HCT116 (cell line): ENCODE results near the gene DHH. TPM values are rescaled to one million over a fixed set of nuclear protein-coding genes. Genes with fewer than 3 reads are reported as not detected.
A peak's percentile ranks its signal among the peaks of the same experiment; 100 is the strongest.
"Not testable (repeated sequence)": the region's sequence is repeated elsewhere in the genome, so short reads cannot be mapped to it uniquely, and the experiment has no call there.

ENCODE experiments used
- ATAC-seq: fragments of 200-7000 bp; cut with Tn5 transposase; 2 replicates; pipeline ENCODE4 v1.9.1; 2020; ENCODE audit warnings: mild to moderate bottlenecking, moderate library complexity
- BruUV-seq: library from RNA; stranded (reverse); fragments of 400-500 nt; replicated peaks from 2 replicates; lab custom pipeline; 2021; lab: Mats Ljungman, UMichigan
- CTCF ChIA-PET: fragments of 300-600 bp; sonication (Branson Sonifier 250); formaldehyde crosslinking; loops from one replicate; lab custom pipeline; 2021; ENCODE audit warnings: antibody characterized with exemption; lab: Charles Lee
- POLR2A ChIA-PET: fragments of 300-600, 350-600 bp; sonication (Branson Sonifier 250); formaldehyde crosslinking; loops from one replicate; lab custom pipeline; 2021; ENCODE audit warnings: antibody characterized with exemption; lab: Charles Lee
- RAD21 ChIA-PET, 2 experiments: fragments of 300-600 bp; sonication (Branson Sonifier 250); formaldehyde crosslinking; loops; one replicate each; lab custom pipeline; 2023; ENCODE audit warnings: low total read pairs in 2 of 2; ENCODE audit not compliant: uncharacterized antibody in 2 of 2, unreplicated experiment in 2 of 2, low non-redundant PET in 1 of 2; lab: Charles Lee
- DNase-seq: peaks from one replicate; pipeline ENCODE4 v3.0.0-alpha.2; 2010; ENCODE audit warnings: low read depth, low spot score
- H2AFZ ChIP-seq: fragments of 200-600 bp; shearing (Covaris generic), sonication (generic); 2 replicates; pipeline ENCODE4 v1.6.1; 2017; ENCODE audit warnings: low read depth, mixed run types, mixed read lengths, antibody characterized with exemption, low read length; ENCODE audit not compliant: poor library complexity, severe bottlenecking
- H3K27ac ChIP-seq: 2 replicates; pipeline ENCODE4 v1.5.1; 2012; ENCODE audit warnings: low read depth, low read length
- H3K27me3 ChIP-seq: fragments of 200-600 bp; sonication (generic); 2 replicates; pipeline ENCODE4 v1.6.1; 2016; ENCODE audit warnings: mixed run types, low read length, mixed read lengths; ENCODE audit not compliant: insufficient read depth
- H3K36me3 ChIP-seq, 2 experiments: fragments of 200-500 bp in 1 of 2; fragments of 200-600 bp in 1 of 2; sonication (Bioruptor generic) in 1 of 2; sonication (generic) in 1 of 2; 2 replicates each; pipeline versions ENCODE4 v1.5.1 to v1.6.1; 2014 to 2016; ENCODE audit warnings: low read length in 2 of 2, inconsistent platforms in 1 of 2, mixed read lengths in 1 of 2, mixed run types in 1 of 2; ENCODE audit not compliant: insufficient read depth in 2 of 2, control insufficient read depth in 1 of 2
- H3K4me1 ChIP-seq, 2 experiments: fragments of 200-600 bp in 1 of 2; sonication (generic) in 1 of 2; 2 replicates each; pipeline versions ENCODE4 v1.5.1 to v1.6.1; 2012 to 2017; ENCODE audit warnings: low read length in 2 of 2, inconsistent platforms in 1 of 2, mild to moderate bottlenecking in 1 of 2, mixed read lengths in 1 of 2, mixed run types in 1 of 2, moderate library complexity in 1 of 2; ENCODE audit not compliant: insufficient read depth in 2 of 2, control insufficient read depth in 1 of 2
- H3K4me2 ChIP-seq: fragments of 200-600 bp; sonication (generic); 2 replicates; pipeline ENCODE4 v1.6.1; 2017; ENCODE audit warnings: mixed run types, low read length, mixed read lengths
- H3K4me3 ChIP-seq, 2 experiments: fragments of 200-600 bp in 1 of 2; sonication (generic) in 1 of 2; replicated peaks in 1 of 2; 2 replicates each; pipeline ENCODE4 v1.5.1; 2011 to 2016; ENCODE audit warnings: low read length in 2 of 2, control low read depth in 1 of 2, low read depth in 1 of 2, mild to moderate bottlenecking in 1 of 2, mixed read lengths in 1 of 2, mixed run types in 1 of 2
- H3K79me2 ChIP-seq: fragments of 200-600 bp; sonication (generic); 2 replicates; pipeline ENCODE4 v1.6.1; 2017; ENCODE audit warnings: mild to moderate bottlenecking, mixed run types, low read length, moderate library complexity, mixed read lengths; ENCODE audit not compliant: insufficient read depth
- H3K9ac ChIP-seq: fragments of 200-600 bp; sonication (generic); 2 replicates; pipeline ENCODE4 v1.6.1; 2016; ENCODE audit warnings: low read length, mixed read lengths
- H3K9me2 ChIP-seq: fragments of 200-600 bp; sonication (generic), shearing (Covaris generic); 2 replicates; pipeline ENCODE4 v1.6.1; 2017; ENCODE audit warnings: mixed run types, mild to moderate bottlenecking, moderate library complexity; ENCODE audit not compliant: insufficient read depth
- H3K9me3 ChIP-seq, 2 experiments: fragments of 200-500 bp in 1 of 2; fragments of 200-600 bp in 1 of 2; sonication (Bioruptor generic) in 1 of 2; sonication (generic) in 1 of 2; 2 replicates each; pipeline ENCODE4 v1.6.1; 2014 to 2017; ENCODE audit warnings: low read length in 2 of 2, mixed read lengths in 2 of 2, inconsistent platforms in 1 of 2, low read depth in 1 of 2, mild to moderate bottlenecking in 1 of 2, mixed run types in 1 of 2, moderate library complexity in 1 of 2; ENCODE audit not compliant: control insufficient read depth in 1 of 2, insufficient read depth in 1 of 2
- H4K20me1 ChIP-seq: fragments of 200-600 bp; sonication (generic), shearing (Covaris generic); 2 replicates; pipeline ENCODE4 v1.6.1; 2017; ENCODE audit warnings: mixed run types, mild to moderate bottlenecking, moderate library complexity; ENCODE audit not compliant: insufficient read depth
- CBX3 ChIP-seq: IDR thresholded peaks from 2 replicates; pipeline ENCODE4 v1.6.1; 2012; ENCODE audit warnings: low read depth
- ELF1 ChIP-seq: IDR thresholded peaks from 2 replicates; pipeline ENCODE4 v1.6.1; 2012; ENCODE audit warnings: low read depth, borderline replicate concordance
- JUND ChIP-seq: IDR thresholded peaks from 2 replicates; pipeline ENCODE4 v1.6.1; 2012
- SIN3A ChIP-seq: IDR thresholded peaks from 2 replicates; pipeline ENCODE4 v1.6.1; 2012; ENCODE audit warnings: low read depth
- TCF7L2 ChIP-seq: IDR thresholded peaks from 2 replicates; pipeline ENCODE4 v1.7.0; 2011; ENCODE audit warnings: borderline replicate concordance, inconsistent platforms; ENCODE audit not compliant: insufficient read depth, insufficient read length; ENCODE audit errors: extremely low read depth
- ZFX ChIP-seq: fragments of 450-650 bp; IDR thresholded peaks from 2 replicates; pipeline ENCODE4 v1.6.1; 2017
- intact Hi-C: fragments of 100-400 bp; cut with micrococcal nuclease; formaldehyde crosslinking; loops from 2 replicates; pipeline ENCODE4 v1.10.0; 2022
- total RNA-seq: library from RNA; stranded (reverse); gene quantifications from one replicate; pipeline ENCODE4 v1.2.1, GENCODE V29; 2021; ENCODE audit not compliant: unreplicated experiment
- TF ChIP-seq, protein P1 (sequence below): IDR thresholded peaks from 2 replicates; pipeline ENCODE4 v1.6.1; 2011; ENCODE audit warnings: mild to moderate bottlenecking, low read length, moderate library complexity; ENCODE audit not compliant: insufficient replicate concordance; ENCODE audit errors: extremely low read depth
- TF ChIP-seq, protein P2 (sequence below): IDR thresholded peaks from 2 replicates; pipeline ENCODE4 v1.6.1; 2012
- TF ChIP-seq, protein P3 (sequence below): IDR thresholded peaks from 2 replicates; pipeline ENCODE4 v1.6.1; 2012; ENCODE audit warnings: low read depth

DHH gene
- total RNA-seq, 1 experiment from 2014 or later = 0.22 TPM

DNA sequence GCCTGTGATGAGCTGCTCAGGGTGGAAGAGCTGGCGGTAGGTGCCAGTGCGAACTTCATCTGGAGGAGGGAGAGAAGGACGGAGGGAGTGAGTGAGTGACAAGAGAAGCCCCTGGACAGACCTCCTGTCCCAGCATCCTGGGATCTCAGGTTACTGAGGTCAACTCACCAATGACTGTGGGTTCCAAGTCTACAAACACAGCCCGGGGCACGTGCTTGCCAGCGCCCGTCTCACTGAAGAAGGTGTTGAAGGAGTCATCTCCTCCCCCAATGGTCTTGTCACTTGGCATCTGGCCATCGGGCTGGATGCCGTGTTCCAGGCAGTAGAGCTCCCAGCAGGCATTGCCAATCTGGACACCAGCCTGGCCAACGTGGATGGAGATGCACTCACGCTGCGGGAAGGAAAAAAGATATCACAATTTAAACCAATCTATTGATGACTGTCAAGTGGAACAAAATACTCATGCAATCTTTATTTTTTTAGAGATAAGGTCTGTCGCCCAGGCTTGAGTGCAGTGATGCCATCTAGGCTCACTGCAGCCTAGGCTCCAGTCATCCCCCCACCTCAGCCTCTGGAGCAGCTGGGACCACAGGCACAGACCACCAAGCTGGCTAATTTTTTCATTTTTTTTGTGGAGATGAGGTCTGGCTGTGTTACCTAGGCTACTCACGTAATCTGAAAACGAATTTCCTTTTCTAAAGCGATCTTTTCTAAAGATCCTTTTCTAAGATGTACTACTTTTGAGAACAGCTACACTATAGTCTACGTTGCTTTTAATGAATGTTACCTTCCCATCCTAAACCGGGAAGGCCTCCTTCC lies 34.9 kb upstream of the DHH start:
- RAD21 ChIA-PET = interaction anchor here in 1 of 2 experiments (1.3 kb wide), 1 partner anchor 8 kb away, joined by 5 read pairs; no protein-coding TSS in a partner anchor
- intact Hi-C loops = loop anchor here (1.0 to 10.0 kb wide), 3 partner anchors 41 to 105 kb away; no protein-coding TSS in a partner anchor
- H3K4me1 ChIP-seq = peaks cover 12 to 37% of the 10 kb centered on the region in 2 experiments; a peak in 3 of 4 replicates
- H3K27me3 ChIP-seq = no peaks in the 10 kb centered on the region
- ATAC-seq (no peak), DNase-seq (no peak)
- H3K9me2 ChIP-seq = no peaks in the 10 kb centered on the region
- H3K4me2 ChIP-seq = peak overlapping the region; percentile 96
- peaks cover 50% of the 10 kb centered on the region for H3K79me2 ChIP-seq
- H3K9me3 ChIP-seq = no peaks in the 10 kb centered on the region
- H3K9ac ChIP-seq = peak overlapping the region; percentile 100
- peak overlapping the region; percentile 99 for H3K27ac ChIP-seq
- CTCF ChIA-PET = interaction anchor here (0.8 to 3.2 kb wide), 10 partner anchors 8 to 106 kb away, joined by 3 to 27 read pairs (median 7); partner anchors contain the start of genes LMBR1L, RHEBL1 and TUBA1A
- peaks cover 16 to 30% of the 10 kb centered on the region in 2 experiments for H3K36me3 ChIP-seq
- TF ChIP-seq, protein P1, sequence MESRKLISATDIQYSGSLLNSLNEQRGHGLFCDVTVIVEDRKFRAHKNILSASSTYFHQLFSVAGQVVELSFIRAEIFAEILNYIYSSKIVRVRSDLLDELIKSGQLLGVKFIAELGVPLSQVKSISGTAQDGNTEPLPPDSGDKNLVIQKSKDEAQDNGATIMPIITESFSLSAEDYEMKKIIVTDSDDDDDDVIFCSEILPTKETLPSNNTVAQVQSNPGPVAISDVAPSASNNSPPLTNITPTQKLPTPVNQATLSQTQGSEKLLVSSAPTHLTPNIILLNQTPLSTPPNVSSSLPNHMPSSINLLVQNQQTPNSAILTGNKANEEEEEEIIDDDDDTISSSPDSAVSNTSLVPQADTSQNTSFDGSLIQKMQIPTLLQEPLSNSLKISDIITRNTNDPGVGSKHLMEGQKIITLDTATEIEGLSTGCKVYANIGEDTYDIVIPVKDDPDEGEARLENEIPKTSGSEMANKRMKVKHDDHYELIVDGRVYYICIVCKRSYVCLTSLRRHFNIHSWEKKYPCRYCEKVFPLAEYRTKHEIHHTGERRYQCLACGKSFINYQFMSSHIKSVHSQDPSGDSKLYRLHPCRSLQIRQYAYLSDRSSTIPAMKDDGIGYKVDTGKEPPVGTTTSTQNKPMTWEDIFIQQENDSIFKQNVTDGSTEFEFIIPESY = no peak
- TF ChIP-seq, protein P2, sequence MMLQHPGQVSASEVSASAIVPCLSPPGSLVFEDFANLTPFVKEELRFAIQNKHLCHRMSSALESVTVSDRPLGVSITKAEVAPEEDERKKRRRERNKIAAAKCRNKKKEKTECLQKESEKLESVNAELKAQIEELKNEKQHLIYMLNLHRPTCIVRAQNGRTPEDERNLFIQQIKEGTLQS = no peak
- no peak for TF ChIP-seq CBX3
- no peak for TF ChIP-seq ZFX
- TF ChIP-seq TCF7L2 = no peak
- TF ChIP-seq ELF1 = no peak
- TF ChIP-seq SIN3A = no peak
- TF ChIP-seq, protein P3, sequence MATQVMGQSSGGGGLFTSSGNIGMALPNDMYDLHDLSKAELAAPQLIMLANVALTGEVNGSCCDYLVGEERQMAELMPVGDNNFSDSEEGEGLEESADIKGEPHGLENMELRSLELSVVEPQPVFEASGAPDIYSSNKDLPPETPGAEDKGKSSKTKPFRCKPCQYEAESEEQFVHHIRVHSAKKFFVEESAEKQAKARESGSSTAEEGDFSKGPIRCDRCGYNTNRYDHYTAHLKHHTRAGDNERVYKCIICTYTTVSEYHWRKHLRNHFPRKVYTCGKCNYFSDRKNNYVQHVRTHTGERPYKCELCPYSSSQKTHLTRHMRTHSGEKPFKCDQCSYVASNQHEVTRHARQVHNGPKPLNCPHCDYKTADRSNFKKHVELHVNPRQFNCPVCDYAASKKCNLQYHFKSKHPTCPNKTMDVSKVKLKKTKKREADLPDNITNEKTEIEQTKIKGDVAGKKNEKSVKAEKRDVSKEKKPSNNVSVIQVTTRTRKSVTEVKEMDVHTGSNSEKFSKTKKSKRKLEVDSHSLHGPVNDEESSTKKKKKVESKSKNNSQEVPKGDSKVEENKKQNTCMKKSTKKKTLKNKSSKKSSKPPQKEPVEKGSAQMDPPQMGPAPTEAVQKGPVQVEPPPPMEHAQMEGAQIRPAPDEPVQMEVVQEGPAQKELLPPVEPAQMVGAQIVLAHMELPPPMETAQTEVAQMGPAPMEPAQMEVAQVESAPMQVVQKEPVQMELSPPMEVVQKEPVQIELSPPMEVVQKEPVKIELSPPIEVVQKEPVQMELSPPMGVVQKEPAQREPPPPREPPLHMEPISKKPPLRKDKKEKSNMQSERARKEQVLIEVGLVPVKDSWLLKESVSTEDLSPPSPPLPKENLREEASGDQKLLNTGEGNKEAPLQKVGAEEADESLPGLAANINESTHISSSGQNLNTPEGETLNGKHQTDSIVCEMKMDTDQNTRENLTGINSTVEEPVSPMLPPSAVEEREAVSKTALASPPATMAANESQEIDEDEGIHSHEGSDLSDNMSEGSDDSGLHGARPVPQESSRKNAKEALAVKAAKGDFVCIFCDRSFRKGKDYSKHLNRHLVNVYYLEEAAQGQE = no peak
- no peak for TF ChIP-seq JUND
- no peak overlapping the region for H2AFZ ChIP-seq
- H3K4me3 ChIP-seq = peak overlapping the region; percentile 97
- H4K20me1 ChIP-seq = peaks cover 14% of the 10 kb centered on the region; the same call in 1 of the 2 replicates
- no TSS peak for BruUV-seq
- POLR2A ChIA-PET = interaction anchor here (0.6 to 3.1 kb wide), 12 partner anchors 8 to 1661 kb away, joined by 3 to 30 read pairs (median 13); partner anchors contain the start of genes LMBR1L and TUBA1A

DNA sequence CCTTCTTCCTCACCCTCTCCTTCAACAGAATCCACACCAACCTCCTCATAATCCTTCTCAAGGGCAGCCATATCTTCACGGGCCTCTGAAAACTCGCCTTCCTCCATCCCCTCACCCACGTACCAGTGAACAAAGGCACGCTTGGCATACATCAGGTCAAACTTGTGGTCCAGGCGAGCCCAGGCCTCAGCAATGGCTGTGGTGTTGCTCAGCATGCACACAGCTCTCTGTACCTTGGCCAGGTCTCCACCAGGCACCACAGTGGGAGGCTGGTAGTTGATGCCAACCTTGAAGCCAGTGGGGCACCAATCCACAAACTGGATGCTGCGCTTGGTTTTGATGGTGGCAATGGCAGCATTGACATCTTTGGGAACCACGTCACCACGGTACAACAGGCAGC lies 33.4 kb upstream of the DHH start:
- DNase-seq, H3K4me2 ChIP-seq, intact Hi-C loops, H3K27ac ChIP-seq, H3K9ac ChIP-seq, H2AFZ ChIP-seq, H3K9me2 ChIP-seq, H3K27me3 ChIP-seq, BruUV-seq, RAD21 ChIA-PET, ATAC-seq, H3K4me3 ChIP-seq, H3K9me3 ChIP-seq: not testable (repeated sequence)
- Histone ChIP-seq H3K4me1 (peaks cover 9 to 29% of the 10 kb centered on the region in 2 experiments; a peak in 3 of 4 replicates), H3K36me3 (peaks cover 16 to 30% of the 10 kb centered on the region in 2 experiments), H3K79me2 (peaks cover 39% of the 10 kb centered on the region), H4K20me1 (peaks cover 14% of the 10 kb centered on the region; the same call in 1 of the 2 replicates)
- POLR2A ChIA-PET = interaction anchor here (1.2 to 1.8 kb wide), 2 partner anchors 17 to 64 kb away, joined by 3 to 6 read pairs; partner anchors contain the start of gene LMBR1L
- CTCF ChIA-PET = interaction anchor here (1.5 kb wide), 1 partner anchor 40 kb away, joined by 4 read pairs; no protein-coding TSS in a partner anchor
